Breast epithelium (tissue), 3 donors: Measurements from ENCODE around the gene SYNJ2.

Source experiments
- POLR2A ChIP-seq: fragments of 450-650 bp; IDR thresholded peaks from one replicate; pipeline ENCODE4 v1.6.1; 2016; ENCODE audit warnings: antibody characterized with exemption, mild to moderate bottlenecking, moderate library complexity
- TF ChIP-seq, protein P1 (sequence below), 3 donors: fragments of 450-650 bp; IDR thresholded peaks; one replicate each; pipeline ENCODE4 v1.5.1; 2016 to 2017; ENCODE audit warnings: antibody characterized with exemption in 3 of 3, mild to moderate bottlenecking in 3 of 3, moderate library complexity in 3 of 3

DNA sequence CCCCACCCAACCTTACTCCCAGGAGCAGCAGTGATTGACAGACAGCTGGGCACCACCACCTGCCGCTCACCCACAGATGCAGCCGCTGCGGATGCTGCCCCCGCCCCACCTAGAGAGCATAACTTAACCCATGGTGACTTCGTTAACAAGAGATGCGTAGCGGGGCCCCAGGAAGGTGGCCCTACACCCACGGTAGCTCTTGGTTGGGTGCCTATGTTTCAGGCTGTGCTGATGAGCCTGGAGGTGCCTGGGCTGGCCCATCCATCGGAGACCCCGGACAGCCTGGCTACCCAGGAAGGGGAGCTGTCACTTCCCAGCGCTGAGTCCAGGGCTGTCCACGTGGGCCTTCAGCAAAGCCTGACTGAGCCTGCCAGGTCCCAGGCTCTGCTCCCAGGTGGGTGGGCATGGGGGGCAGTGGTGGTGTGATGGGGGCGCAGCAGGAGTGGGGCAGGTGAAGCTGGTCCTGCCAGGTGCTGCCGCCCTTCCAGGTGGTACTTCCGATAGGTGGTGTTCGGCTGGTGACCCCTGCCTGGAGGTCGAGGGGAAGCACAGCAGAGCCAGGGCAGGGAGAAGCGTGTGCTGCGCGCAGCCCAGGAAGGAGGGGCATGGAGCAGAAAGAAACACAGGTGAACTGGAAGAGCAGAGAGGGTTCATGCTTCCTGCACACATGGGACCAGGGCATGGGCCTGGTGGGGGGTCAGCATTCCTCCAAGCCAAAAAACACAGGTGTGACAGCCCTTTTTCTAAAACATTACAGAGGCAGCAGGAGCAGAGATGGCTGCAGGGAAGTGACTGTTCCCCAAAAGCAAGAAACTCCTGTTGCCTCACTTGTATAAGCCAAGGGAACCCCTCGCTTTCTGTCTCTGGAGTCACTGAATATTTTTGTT is 56.9 kb downstream of the SYNJ2 start:
- TF ChIP-seq, protein P1, sequence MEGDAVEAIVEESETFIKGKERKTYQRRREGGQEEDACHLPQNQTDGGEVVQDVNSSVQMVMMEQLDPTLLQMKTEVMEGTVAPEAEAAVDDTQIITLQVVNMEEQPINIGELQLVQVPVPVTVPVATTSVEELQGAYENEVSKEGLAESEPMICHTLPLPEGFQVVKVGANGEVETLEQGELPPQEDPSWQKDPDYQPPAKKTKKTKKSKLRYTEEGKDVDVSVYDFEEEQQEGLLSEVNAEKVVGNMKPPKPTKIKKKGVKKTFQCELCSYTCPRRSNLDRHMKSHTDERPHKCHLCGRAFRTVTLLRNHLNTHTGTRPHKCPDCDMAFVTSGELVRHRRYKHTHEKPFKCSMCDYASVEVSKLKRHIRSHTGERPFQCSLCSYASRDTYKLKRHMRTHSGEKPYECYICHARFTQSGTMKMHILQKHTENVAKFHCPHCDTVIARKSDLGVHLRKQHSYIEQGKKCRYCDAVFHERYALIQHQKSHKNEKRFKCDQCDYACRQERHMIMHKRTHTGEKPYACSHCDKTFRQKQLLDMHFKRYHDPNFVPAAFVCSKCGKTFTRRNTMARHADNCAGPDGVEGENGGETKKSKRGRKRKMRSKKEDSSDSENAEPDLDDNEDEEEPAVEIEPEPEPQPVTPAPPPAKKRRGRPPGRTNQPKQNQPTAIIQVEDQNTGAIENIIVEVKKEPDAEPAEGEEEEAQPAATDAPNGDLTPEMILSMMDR (IDR thresholded peaks at IDR 0.05): no peak
- no peak for TF ChIP-seq POLR2A
